Measurements from ENCODE around the gene TALDO1.

The TALDO1 gene

GRCh38 chr11:799641-800316 lies 52.5 kb downstream of the TALDO1 start:
- H3K4me3 ChIP-seq (ENCODE audit: low read length), result no peak overlapping the region
- TF ChIP-seq CTCF (conservative IDR thresholded peaks at IDR 0.05; ENCODE audit: low read depth, low read length), result no peak
- DNase-seq (ENCODE audit: low read depth), result no peak

DNA sequence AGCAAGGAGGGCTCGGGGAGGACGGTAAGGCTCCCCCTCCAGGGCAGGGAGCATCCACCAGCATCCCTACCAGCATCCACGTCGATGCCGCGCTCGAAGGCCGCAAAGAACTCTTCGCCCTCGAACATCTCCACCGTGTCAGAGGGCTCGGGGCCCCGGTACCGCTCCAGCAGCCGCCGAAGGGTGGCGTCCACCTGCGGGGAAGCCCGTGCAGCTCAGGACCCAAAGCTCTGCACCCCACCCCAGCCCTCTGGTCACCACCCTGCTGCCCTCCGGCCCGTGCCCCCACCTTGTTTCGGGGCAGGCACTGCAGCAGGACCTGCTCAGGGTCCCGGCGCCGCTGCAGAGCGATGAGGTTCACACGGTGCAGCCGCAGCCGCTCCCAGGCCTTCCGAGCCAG lies 53.2 kb downstream of the TALDO1 start:
- DNase-seq (ENCODE audit: low read depth), result no peak
- H3K4me3 ChIP-seq (ENCODE audit: low read length), result no peak overlapping the region
- TF ChIP-seq CTCF (conservative IDR thresholded peaks at IDR 0.05; ENCODE audit: low read depth, low read length), result no peak

GRCh38 chr11:801097-801780 lies 54.0 kb downstream of the TALDO1 start:
- H3K4me3 ChIP-seq (ENCODE audit: low read length), result no peak overlapping the region
- no peak for TF ChIP-seq CTCF (conservative IDR thresholded peaks at IDR 0.05; ENCODE audit: low read depth, low read length)
- no peak for DNase-seq (ENCODE audit: low read depth)

- DNase-seq (ENCODE audit: low read depth), result no peak
- no peak overlapping the region for H3K4me3 ChIP-seq (ENCODE audit: low read length)
- TF ChIP-seq CTCF (conservative IDR thresholded peaks at IDR 0.05; ENCODE audit: low read depth, low read length), result no peak
Measured at GRCh38 chr11:802018-802617, 54.9 kb downstream of the TALDO1 start.

DNA sequence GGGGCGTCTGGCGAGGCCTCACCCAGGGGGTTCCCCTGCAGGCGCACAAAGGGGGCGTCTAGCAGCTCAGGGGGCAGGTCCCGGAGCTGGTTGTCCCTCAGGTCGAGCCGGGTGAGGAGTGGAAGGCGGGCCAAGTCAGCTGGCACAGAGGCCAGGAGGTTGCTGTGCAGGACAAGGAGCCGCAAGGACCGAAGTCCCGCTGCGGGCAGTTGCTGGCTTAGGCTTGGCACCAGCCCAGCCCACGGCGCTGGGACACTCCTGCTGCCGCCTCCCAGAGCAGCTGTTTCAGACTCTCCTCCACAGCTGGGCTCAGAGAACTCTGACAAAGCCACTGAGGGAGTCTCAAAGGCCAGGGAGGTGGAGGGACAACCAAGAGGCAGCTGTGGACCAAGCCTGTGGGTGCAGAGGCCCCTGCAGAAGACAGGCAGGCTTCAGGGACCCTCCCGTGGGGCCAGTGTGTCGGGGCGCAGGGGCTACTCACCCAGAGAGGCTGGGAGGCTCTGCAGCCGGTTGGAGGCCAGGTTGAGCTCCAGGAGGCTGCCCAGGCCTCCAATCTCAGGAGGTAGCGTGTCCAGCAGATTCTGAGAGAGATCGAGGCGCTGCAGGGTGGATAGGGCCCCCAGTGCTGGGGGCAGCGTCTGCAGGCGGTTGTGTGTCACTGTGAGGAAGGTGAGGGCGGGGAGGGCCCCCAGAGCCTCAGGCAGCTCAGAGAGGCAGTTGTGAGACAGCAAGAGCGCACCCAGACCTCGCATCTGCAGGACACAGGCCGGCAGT lies 55.6 kb downstream of the TALDO1 start:
- no peak for TF ChIP-seq CTCF (conservative IDR thresholded peaks at IDR 0.05; ENCODE audit: low read depth, low read length)
- DNase-seq (ENCODE audit: low read depth), result no peak
- H3K4me3 ChIP-seq (ENCODE audit: low read length), result no peak overlapping the region

- TF ChIP-seq CTCF (conservative IDR thresholded peaks at IDR 0.05; ENCODE audit: low read depth, low read length), result no peak
- H3K4me3 ChIP-seq (ENCODE audit: low read length), result no peak overlapping the region
- DNase-seq (ENCODE audit: low read depth), result no peak
Measured at GRCh38 chr11:803467-803742, 56.1 kb downstream of the TALDO1 start.
